AG04450 (cell line): ENCODE data around the gene GDF7. TPM values are rescaled to one million over a fixed set of nuclear protein-coding genes. Genes with fewer than 3 reads are reported as not detected.

ENCODE experiments used
- CTCF ChIA-PET: fragments of 300-600, 350-600 bp; formaldehyde crosslinking; extraction: SDS; loops from one replicate; lab custom pipeline; 2022; ENCODE audit warnings: antibody characterized with exemption, inconsistent platforms; lab: Charles Lee
- POLR2A ChIA-PET: fragments of 350-600 bp; formaldehyde crosslinking; extraction: SDS; loops from one replicate; lab custom pipeline; 2021; ENCODE audit warnings: antibody characterized with exemption, inconsistent platforms; lab: Yijun Ruan, JAX
- DNase-seq: peaks from one replicate; pipeline ENCODE4 v3.0.0-alpha.2; 2011; ENCODE audit warnings: low read depth, low spot score
- H3K27ac ChIP-seq: one replicate; pipeline ENCODE4 v1.5.1; 2012; ENCODE audit warnings: low read depth, low read length, control low read depth
- H3K27me3 ChIP-seq: one replicate; pipeline ENCODE4 v1.6.0; 2012; ENCODE audit warnings: low read length; ENCODE audit not compliant: control insufficient read depth, insufficient read depth
- H3K4me3 ChIP-seq: 2 replicates; pipeline ENCODE4 v1.5.1; 2011; ENCODE audit warnings: mild to moderate bottlenecking, low read depth, low read length, control low read depth
- H3K9me3 ChIP-seq: 2 replicates; pipeline ENCODE4 v1.5.1; 2012; ENCODE audit warnings: low read length; ENCODE audit not compliant: control insufficient read depth, insufficient read depth
- polyA plus RNA-seq: library from polyadenylated mRNA; depleted of rRNA; stranded (reverse); fragments of >200 nt; gene quantifications from 2 replicates; pipeline ENCODE4 v1.2.3, GENCODE V29; 2011
- TF ChIP-seq, protein P1 (sequence below): IDR thresholded peaks from 2 replicates; pipeline ENCODE4 v1.5.1; 2011; ENCODE audit warnings: low read depth, low read length, control low read depth, inconsistent platforms

GDF7 gene
- polyA plus RNA-seq, 1 experiment = 0.01 TPM

DNA sequence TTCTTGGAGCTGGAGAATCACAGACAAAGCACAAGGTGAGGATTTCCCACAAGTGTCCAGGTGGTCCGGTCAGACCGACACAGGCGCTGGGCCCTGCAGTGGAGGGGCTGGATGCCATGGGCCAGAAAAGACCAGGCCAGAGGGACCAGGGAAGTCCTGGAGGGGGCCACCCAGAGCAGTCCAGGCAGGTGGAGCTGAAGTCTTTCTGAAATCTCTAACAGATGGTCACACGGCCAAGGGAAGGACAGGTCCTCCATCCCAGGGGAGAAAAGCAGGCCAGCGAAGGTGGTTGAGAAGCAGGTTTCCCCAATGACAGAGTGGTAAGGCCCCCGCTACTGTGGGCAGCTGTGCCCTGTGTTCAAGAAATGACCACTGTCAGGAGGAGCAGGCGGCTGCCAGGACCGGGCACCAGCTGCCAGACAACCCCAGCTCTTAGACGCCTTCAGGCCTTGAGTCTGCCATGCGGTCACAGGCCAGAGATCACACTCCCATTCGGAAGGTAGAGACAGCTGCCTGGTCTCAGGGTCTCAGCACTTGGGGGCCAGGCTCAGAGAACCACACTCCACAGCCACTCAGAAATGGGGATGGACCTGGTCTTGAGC, 42.0 kb upstream of the GDF7 start:
- H3K4me3 ChIP-seq = no peak overlapping the region
- no peak overlapping the region for H3K27ac ChIP-seq
- H3K9me3 ChIP-seq = no peaks in the 10 kb centered on the region
- DNase-seq = no peak
- POLR2A ChIA-PET = interaction anchor here (2.4 kb wide), 1 partner anchor 178 kb away, joined by 10 read pairs; the partner anchor contains the start of gene RHOB
- CTCF ChIA-PET = interaction anchor here (1.0 to 1.2 kb wide), 2 partner anchors 18 to 299 kb away, joined by 3 to 4 read pairs; no protein-coding TSS in a partner anchor
- H3K27me3 ChIP-seq = no peaks in the 10 kb centered on the region
- TF ChIP-seq, protein P1, sequence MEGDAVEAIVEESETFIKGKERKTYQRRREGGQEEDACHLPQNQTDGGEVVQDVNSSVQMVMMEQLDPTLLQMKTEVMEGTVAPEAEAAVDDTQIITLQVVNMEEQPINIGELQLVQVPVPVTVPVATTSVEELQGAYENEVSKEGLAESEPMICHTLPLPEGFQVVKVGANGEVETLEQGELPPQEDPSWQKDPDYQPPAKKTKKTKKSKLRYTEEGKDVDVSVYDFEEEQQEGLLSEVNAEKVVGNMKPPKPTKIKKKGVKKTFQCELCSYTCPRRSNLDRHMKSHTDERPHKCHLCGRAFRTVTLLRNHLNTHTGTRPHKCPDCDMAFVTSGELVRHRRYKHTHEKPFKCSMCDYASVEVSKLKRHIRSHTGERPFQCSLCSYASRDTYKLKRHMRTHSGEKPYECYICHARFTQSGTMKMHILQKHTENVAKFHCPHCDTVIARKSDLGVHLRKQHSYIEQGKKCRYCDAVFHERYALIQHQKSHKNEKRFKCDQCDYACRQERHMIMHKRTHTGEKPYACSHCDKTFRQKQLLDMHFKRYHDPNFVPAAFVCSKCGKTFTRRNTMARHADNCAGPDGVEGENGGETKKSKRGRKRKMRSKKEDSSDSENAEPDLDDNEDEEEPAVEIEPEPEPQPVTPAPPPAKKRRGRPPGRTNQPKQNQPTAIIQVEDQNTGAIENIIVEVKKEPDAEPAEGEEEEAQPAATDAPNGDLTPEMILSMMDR = no peak

DNA sequence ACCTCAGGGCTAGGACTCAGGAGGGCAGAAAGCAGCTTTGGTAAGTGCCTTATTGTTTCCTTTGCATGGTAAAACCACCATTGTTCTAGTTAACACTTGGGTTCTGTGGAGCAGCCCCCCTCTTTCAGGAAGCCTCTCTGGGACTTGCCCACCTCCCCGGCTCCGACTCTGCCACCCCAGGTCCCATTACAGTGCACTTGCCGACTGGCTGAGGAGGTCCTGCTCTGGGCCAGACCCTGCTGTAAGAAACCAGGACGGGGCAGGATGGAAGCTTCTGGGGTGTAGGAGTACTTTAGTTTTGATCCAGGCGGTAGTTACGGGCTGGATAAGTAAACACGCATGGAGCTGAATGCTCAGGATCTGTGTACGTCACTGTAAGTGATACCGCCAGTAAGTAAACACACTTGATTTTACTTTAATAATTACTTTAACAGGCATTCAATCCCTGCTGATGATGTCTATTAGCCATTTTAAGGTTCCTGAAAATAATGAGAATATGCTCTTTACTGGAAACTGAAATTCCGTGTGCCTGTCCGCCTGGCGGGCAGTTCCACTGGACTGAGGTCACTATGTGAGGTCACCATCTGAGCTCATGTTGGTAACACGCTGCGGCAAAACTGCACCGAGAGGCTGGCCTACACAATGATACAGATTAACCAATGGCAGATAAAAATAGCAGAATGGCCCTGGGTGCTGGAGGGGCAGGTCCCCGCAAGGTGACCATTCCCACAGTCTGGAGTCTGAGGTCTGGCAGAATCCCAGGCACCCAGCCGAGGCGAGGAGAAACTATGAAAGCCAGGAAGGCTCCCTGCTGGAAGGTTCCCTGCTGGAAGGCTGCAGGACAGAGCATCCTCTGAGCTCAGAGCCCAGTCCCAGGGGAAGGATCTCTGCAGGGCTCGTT, 41.2 kb upstream of the GDF7 start:
- TF ChIP-seq, protein P1 = no peak
- H3K27me3 ChIP-seq = no peaks in the 10 kb centered on the region
- H3K9me3 ChIP-seq = no peaks in the 10 kb centered on the region
- CTCF ChIA-PET = interaction anchor here (0.7 to 1.4 kb wide), 5 partner anchors 8 to 300 kb away, joined by 3 to 4 read pairs (median 4); no protein-coding TSS in a partner anchor
- DNase-seq = no peak
- no peak overlapping the region for H3K4me3 ChIP-seq
- POLR2A ChIA-PET = interaction anchor here (2.4 kb wide), 1 partner anchor 179 kb away, joined by 10 read pairs; the partner anchor contains the start of gene RHOB
- H3K27ac ChIP-seq = no peak overlapping the region

DNA sequence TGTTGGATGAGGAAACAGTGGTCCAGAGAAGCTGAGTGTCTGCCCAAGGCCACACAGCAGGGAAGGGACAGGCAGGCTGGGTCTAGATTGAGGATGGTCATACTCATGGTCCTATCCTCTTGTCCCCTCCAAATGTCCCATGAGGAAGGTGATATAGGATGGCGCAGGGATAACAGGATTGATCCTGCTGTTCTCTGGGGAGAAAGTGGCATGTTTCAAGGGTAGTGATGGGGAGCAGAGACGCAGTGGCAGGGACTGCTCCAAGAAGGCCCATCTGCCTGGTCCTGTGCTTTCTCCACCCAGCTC, 40.6 kb upstream of the GDF7 start:
- Histone ChIP-seq H3K27ac (no peak overlapping the region), H3K27me3 (no peaks in the 10 kb centered on the region), H3K4me3 (no peak overlapping the region), H3K9me3 (no peaks in the 10 kb centered on the region)
- ChIA-PET POLR2A (interaction anchor here (2.4 kb wide), 1 partner anchor 179 kb away, joined by 10 read pairs; the partner anchor contains the start of gene RHOB), CTCF (interaction anchor here (0.7 to 1.4 kb wide), 4 partner anchors 9 to 248 kb away, joined by 3 to 4 read pairs (median 4); no protein-coding TSS in a partner anchor)
- TF ChIP-seq, protein P1 = no peak
- no peak for DNase-seq

DNA sequence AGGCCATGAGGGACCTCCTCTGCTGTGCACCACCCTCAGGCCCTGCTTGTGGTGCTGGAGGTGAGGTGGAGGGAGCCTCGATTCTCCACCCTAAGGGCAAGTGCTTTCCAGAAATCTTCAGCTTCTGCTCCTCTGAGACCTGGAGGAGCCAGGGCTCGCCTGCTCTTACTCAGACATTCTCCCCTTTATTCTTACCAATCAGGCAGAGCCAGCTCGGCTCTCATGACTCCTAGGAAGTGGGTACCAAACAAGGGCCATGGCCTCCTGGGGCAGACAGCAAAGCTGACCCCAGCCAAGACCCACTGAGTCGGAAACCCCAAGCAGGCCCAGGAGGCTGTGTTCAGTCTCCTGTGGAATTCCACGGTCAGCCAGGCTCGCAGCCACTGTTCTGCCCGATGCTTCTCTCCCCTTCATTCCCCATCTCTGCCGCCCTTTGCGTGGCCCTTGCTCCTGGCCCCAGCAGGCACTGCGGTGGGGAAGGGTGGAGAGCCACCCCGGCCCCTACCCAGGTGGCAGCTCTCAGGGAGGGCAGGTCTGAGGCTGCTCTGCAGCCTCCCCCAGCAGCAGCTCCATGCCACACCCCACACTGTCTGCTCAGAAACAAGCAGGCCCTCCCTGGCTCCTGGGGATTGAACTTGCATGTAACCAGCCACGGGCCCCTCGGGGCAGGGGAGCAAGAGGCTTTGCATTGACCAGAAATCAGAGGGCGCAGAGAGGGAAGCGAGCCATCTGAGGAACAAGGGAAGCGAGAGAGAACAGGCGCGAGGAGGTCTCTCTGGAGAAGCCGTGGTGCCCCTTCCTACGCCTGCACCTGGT, 40.0 kb upstream of the GDF7 start:
- Histone ChIP-seq H3K9me3 (no peaks in the 10 kb centered on the region), H3K27ac (no peak overlapping the region), H3K4me3 (no peak overlapping the region), H3K27me3 (no peaks in the 10 kb centered on the region)
- POLR2A ChIA-PET = no interaction called here
- TF ChIP-seq, protein P1 = no peak
- DNase-seq = no peak
- CTCF ChIA-PET = interaction anchor here (0.7 to 1.4 kb wide), 3 partner anchors 9 to 248 kb away, joined by 3 to 4 read pairs (median 3); no protein-coding TSS in a partner anchor
